GM21423 (cell line): ENCODE data around the gene CFAP53.
A peak's percentile ranks its signal among the peaks of the same experiment; 100 is the strongest.
"Not testable (repeated sequence)": the region's sequence is repeated elsewhere in the genome, so short reads cannot be mapped to it uniquely, and the experiment has no call there.

ENCODE experiments used
- ATAC-seq: cut with Tn5 transposase; IDR thresholded peaks from one replicate; pipeline ENCODE4 v1.9.1; 2021; ENCODE audit warnings: mild to moderate bottlenecking, moderate library complexity; ENCODE audit not compliant: unreplicated experiment

Gene CFAP53

DNA sequence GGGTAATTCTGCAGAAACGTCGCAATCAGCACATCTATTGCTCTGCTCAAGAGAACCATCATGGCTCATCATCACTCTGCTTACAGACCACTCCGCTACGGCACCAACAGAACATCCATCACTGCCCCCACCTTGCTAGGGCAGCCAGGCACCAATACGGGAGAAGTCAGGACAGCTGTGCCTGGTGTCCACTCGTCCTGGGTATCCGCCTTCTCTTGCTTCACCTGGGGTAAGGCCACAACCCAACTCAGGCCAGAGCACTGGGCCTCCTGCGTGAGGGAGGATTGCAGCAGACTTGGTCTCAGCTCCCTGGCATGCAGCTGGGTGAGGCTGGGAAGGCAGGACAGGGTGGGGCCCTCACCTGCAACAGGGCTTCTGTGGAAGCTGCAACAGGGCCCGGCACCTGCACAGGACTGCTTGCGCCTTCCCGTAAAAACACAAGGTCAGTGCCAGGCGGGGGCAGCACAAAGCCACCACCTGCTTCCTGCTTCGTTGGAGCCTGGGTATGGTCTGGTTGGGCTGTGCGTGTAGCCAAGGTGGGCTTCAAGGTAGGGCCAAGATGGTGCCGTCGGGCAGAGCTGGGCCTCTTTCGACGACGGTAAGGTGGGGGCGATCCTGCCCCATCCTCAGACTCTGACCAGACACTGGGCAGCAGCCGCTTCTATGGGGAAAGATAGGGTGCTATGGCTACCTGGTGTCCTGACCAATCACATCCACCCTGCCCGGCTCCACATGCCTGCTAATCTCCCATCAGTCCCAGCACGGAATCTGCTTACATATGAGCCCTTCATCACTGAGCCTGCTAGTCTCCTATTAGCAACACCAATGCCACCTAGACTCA is 7.1 kb upstream of the CFAP53 start:
- no peak for ATAC-seq

DNA sequence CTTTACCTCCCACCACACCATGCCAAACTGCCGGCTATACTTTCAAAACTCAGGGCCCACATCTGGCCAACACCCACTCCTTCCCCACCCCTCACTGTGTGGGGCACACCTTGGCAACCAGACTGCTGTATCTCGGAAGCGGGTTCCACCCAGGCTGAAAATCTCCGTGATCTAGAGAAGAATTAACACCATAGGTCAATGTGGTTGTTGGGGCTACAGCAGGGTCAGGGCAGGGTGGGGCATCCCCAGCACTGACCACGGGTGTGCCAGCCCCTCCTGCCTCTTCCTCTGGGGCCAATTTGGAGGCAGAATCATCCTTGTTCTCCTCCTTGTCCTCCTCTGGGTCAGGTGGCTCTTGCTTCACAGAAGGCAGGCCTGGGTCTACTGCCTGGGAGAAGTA is 6.3 kb upstream of the CFAP53 start:
- no peak for ATAC-seq

GRCh38 chr18:50268022-50268747 is 1.9 kb upstream of the CFAP53 start:
- peak; percentile 73 for ATAC-seq

DNA sequence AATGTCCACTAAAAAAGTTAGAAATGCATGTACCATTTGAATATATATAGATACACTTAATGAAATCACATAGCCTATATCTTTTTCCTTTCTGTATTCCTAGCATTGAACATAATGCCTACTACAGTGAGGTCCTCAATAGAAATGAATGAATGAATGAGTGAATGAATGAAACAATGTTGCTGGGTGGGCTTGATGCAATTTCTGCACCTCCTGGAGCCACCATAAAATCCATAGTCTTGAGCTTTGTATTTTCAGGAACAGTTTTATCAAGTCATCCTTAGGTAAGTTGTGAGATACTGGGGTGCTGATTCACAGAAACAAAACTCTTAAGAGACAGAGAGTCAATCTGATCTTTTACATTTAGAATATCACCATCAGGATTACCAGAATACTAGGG is 3.3 kb downstream of the CFAP53 start:
- no peak for ATAC-seq

- no peak for ATAC-seq
These were observed 15.4 kb downstream of the CFAP53 start for GRCh38 chr18:50250935-50251334.

DNA sequence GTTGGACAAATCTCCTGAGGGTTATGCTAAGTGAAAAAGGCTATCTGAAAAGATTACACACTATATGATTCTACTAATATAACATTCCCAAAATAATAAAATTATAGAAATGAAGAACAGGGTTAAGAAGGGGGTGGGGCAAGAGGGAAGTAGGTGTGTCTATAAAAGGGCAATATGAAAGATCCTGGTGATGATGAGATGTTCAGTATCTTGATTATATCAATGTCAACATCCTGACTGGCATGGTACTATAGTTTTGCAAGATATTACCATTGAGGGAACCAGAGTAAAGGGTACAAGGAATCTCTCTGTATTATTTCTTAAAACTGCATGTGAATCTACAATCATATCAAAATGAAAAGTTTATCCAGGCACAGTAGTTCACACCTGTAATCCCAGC is 16.7 kb downstream of the CFAP53 start:
- no peak for ATAC-seq

- ATAC-seq, result no peak
These were observed 18.7 kb downstream of the CFAP53 start for GRCh38 chr18:50247561-50247960.

GRCh38 chr18:50241768-50242167 is 24.5 kb downstream of the CFAP53 start:
- not testable (repeated sequence) for ATAC-seq

- ATAC-seq, result no peak
These were observed 26.2 kb downstream of the CFAP53 start for GRCh38 chr18:50240080-50240563.

GRCh38 chr18:50232419-50232818 is 33.9 kb downstream of the CFAP53 start:
- no peak for ATAC-seq

DNA sequence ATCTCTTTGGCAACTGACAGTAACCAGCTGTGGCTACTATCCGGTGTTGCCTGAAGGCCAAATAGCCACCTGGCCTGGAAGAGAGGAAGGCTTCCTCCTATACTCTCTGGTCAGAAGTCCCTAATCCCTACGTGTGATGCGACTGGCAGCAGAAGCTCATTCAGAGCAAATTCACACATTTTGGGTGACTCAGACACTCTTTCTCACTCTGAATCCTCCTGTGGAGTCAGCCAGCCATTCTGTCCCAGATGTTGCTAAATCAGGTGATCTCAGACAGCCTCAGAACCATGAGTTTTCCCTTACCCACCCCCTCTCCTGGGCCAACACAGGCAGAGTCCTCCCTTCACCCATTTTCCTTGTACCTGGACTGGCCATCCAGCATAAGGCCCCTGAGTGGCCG is 34.7 kb downstream of the CFAP53 start:
- ATAC-seq, result no peak

- ATAC-seq, result not testable (repeated sequence)
These were observed 46.0 kb downstream of the CFAP53 start for GRCh38 chr18:50220249-50220648.

GRCh38 chr18:50218432-50219197 is 47.7 kb downstream of the CFAP53 start:
- ATAC-seq, result peak; percentile 46

DNA sequence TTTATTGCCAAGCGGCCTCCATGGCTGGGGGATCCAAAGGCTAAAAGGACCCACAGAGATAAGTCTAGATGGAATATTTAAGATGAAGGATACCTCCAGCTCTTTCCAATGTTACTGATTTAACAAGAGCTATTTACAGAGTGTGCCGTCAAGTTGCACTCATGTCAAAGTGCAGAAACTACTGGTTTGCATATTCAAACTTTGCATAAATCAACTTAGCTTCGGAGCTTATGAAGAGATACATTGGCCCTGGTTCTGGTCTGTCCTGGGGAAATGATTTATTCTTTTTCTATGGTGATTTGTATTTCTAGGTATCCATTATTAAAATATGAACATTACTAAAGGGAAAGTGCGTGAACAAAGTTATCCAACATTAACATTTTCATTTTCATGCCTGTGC is 57.0 kb downstream of the CFAP53 start:
- ATAC-seq, result no peak

- ATAC-seq, result no peak
These were observed 58.6 kb downstream of the CFAP53 start for GRCh38 chr18:50207722-50208121.

DNA sequence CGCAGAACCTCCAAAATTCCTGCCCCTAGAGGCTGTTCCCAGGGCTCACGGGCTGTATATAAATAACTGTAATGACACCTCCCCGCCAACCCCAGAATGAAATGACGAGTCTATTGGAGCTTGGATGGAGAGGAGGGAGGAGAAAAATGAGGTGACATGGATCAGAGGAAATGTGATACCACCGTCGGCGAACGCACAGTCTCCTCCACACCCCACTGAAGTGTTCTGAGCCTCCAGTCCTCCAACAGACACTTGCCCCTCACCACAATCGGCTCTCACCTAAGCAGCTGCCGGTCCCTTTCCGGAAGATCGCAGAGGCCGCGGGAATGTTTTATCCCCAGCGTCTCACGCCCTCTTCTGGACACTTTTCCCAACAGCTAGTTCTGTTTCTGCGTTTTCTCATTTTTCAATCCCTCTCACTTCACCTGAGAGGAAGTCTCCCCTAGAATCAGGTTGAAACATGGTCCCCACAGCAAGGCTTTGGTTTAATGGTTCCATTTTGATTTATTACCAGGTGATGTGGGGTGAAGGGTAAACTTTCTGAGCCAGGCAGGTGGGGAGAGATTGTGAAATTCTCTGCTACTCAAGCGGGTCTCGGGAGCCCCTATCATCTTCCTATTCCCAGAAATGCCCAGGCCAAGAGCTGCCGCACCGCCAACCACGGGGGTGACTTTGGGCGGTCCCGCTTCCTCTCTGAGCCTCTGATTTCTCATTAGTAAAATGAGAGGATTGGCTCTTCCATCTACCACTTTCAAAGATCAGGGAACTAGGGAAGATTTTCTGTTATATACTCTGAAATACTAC is 62.3 kb downstream of the CFAP53 start:
- no peak for ATAC-seq

- no peak for ATAC-seq
These were observed 64.7 kb downstream of the CFAP53 start for GRCh38 chr18:50201476-50202018.

DNA sequence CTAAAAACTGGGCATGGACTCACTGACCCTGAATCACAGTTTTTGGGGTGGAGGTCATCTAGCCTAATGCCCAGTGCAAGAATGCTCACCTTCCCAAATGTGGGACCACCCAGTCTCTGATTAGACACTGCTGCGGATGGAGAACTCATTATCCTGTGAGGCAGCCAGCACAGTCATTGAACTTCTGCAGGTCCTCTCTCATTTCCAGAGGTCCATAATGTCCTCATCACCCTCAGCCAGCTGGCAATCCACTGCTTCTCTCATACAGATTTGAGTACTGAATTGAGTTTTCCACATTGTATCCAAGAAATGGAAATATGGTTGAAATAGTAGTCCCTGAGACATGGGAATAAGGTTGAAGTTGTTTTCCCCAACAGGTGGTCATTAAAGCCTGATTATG is 66.4 kb downstream of the CFAP53 start:
- ATAC-seq, result no peak

- no peak for ATAC-seq
These were observed 66.9 kb downstream of the CFAP53 start for GRCh38 chr18:50199346-50199855.

GRCh38 chr18:50196261-50196660 is 70.0 kb downstream of the CFAP53 start:
- ATAC-seq, result no peak
